H1 (cell line): Measurements from ENCODE around the gene FJX1. TPM values are rescaled to one million over a fixed set of nuclear protein-coding genes. Genes with fewer than 3 reads are reported as not detected.

Experiments
- CTCF ChIA-PET: fragments of 300-600 bp; sonication (Branson Sonifier 250); formaldehyde crosslinking; loops from one replicate; lab custom pipeline; 2021; ENCODE audit not compliant: partially characterized antibody; lab: Charles Lee
- POLR2A ChIA-PET: fragments of 300-600 bp; sonication (Branson Sonifier 250); formaldehyde crosslinking; loops from one replicate; lab custom pipeline; 2021; ENCODE audit warnings: inconsistent platforms; ENCODE audit not compliant: partially characterized antibody; lab: Charles Lee
- DNase-seq, 2 experiments: peaks; one replicate each; pipeline versions ENCODE4 v3.0.0 to v3.0.0-alpha.2; 2010 to 2022; ENCODE audit warnings: low spot score in 2 of 2, low read depth in 1 of 2, mixed read lengths in 1 of 2
- FAIRE-seq: peaks from 2 replicates; lab custom pipeline; 2011; peaks lifted over from hg19 to GRCh38; lab: Jason Lieb, UNC
- H2AFZ ChIP-seq: 2 replicates; pipeline ENCODE4 v1.8.1; 2012; ENCODE audit warnings: low read length, inconsistent platforms
- H2AK5ac ChIP-seq: 2 replicates; pipeline ENCODE4 v1.6.1; 2013; ENCODE audit warnings: low read depth, low read length
- H2BK120ac ChIP-seq: replicated peaks from 2 replicates; pipeline ENCODE3; 2013; ENCODE audit warnings: low read depth, low read length, inconsistent platforms
- H2BK12ac ChIP-seq: 2 replicates; pipeline ENCODE4 v1.6.1; 2013; ENCODE audit warnings: low read depth, low read length
- H2BK15ac ChIP-seq: 2 replicates; pipeline ENCODE4 v1.6.1; 2013; ENCODE audit warnings: low read length
- H2BK20ac ChIP-seq: 2 replicates; pipeline ENCODE4 v1.6.1; 2013; ENCODE audit warnings: low read length
- H2BK5ac ChIP-seq: 2 replicates; pipeline ENCODE4 v1.6.1; 2013; ENCODE audit warnings: low read depth, low read length
- H3K14ac ChIP-seq: 2 replicates; pipeline ENCODE4 v1.6.1; 2013; ENCODE audit warnings: inconsistent platforms; ENCODE audit not compliant: insufficient read length
- H3K18ac ChIP-seq: 2 replicates; pipeline ENCODE4 v1.6.1; 2013; ENCODE audit warnings: low read length; ENCODE audit errors: extremely low read depth
- H3K23ac ChIP-seq: 2 replicates; pipeline ENCODE4 v1.6.1; 2013; ENCODE audit warnings: inconsistent platforms; ENCODE audit not compliant: insufficient read length
- H3K23me2 ChIP-seq: 2 replicates; pipeline ENCODE4 v1.6.1; 2013; ENCODE audit warnings: low read depth, low read length
- H3K27ac ChIP-seq: 2 replicates; pipeline ENCODE4 v1.6.1; 2011; ENCODE audit warnings: low read depth, low read length, inconsistent platforms
- H3K27me3 ChIP-seq, 4 experiments: replicated peaks in 1 of 4; 1 replicate in 1 of 4; 2 replicates in 3 of 4; pipeline versions ENCODE4 v1.6.1 to v1.8.1; 2011 to 2013; ENCODE audit warnings: low read length in 3 of 4, mild to moderate bottlenecking in 3 of 4, inconsistent platforms in 2 of 4, mixed read lengths in 2 of 4, moderate library complexity in 1 of 4; ENCODE audit not compliant: control insufficient read depth in 3 of 4, insufficient read depth in 3 of 4; ENCODE audit errors: extremely low read depth in 1 of 4
- H3K36me3 ChIP-seq, 4 experiments: 2 replicates each; pipeline versions ENCODE4 v1.6.1 to v1.8.1; 2011 to 2013; ENCODE audit warnings: mild to moderate bottlenecking in 4 of 4, low read length in 3 of 4, moderate library complexity in 2 of 4, control low read depth in 1 of 4, inconsistent platforms in 1 of 4; ENCODE audit not compliant: insufficient read depth in 4 of 4, control insufficient read depth in 2 of 4
- H3K4ac ChIP-seq: replicated peaks from 2 replicates; pipeline ENCODE3; 2013; ENCODE audit warnings: low read length, low read depth, mixed read lengths, inconsistent platforms; ENCODE audit not compliant: insufficient read length
- H3K4me1 ChIP-seq, 4 experiments: replicated peaks in 1 of 4; 1 replicate in 1 of 4; 2 replicates in 3 of 4; pipeline versions ENCODE4 v1.6.1 to v1.8.1; 2011 to 2013; ENCODE audit warnings: low read length in 3 of 4, inconsistent platforms in 2 of 4, mixed read lengths in 1 of 4; ENCODE audit not compliant: insufficient read depth in 4 of 4, control insufficient read depth in 3 of 4
- H3K4me2 ChIP-seq, 2 experiments: 2 replicates each; pipeline versions ENCODE4 v1.6.1 to v1.8.1; 2011 to 2013; ENCODE audit warnings: low read depth in 2 of 2, low read length in 2 of 2, control low read depth in 1 of 2, inconsistent platforms in 1 of 2, mild to moderate bottlenecking in 1 of 2; ENCODE audit not compliant: insufficient read depth in 1 of 2
- H3K4me3 ChIP-seq, 4 experiments: fragments of 200-600, 300-600 bp in 1 of 4; sonication (generic), shearing (Covaris generic), sonication (Bioruptor Twin) in 1 of 4; 2 replicates each; pipeline versions ENCODE4 v1.5.1 to v1.8.1; 2011 to 2016; ENCODE audit warnings: low read length in 4 of 4, low read depth in 3 of 4, control low read depth in 2 of 4, inconsistent platforms in 2 of 4, mild to moderate bottlenecking in 2 of 4, mixed read lengths in 1 of 4, moderate library complexity in 1 of 4; ENCODE audit not compliant: insufficient read depth in 2 of 4; ENCODE audit errors: extremely low read depth in 1 of 4
- H3K56ac ChIP-seq: replicated peaks from 2 replicates; pipeline ENCODE3; 2013; ENCODE audit warnings: low read depth, mild to moderate bottlenecking, mixed read lengths, low read length, inconsistent platforms; ENCODE audit not compliant: insufficient read length
- H3K79me1 ChIP-seq: 2 replicates; pipeline ENCODE4 v1.6.1; 2013; ENCODE audit warnings: low read depth, low read length, control low read depth
- H3K79me2 ChIP-seq, 2 experiments: 2 replicates each; pipeline versions ENCODE4 v1.6.1 to v1.8.1; 2012 to 2013; ENCODE audit warnings: low read length in 2 of 2, mild to moderate bottlenecking in 2 of 2, inconsistent platforms in 1 of 2; ENCODE audit not compliant: insufficient read depth in 2 of 2, control insufficient read depth in 1 of 2
- H3K9ac ChIP-seq, 4 experiments: replicated peaks in 1 of 4; 1 replicate in 1 of 4; 2 replicates in 3 of 4; pipeline versions ENCODE4 v1.6.1 to v1.8.1; 2011 to 2013; ENCODE audit warnings: low read depth in 3 of 4, low read length in 3 of 4, control low read depth in 2 of 4, mild to moderate bottlenecking in 2 of 4, moderate library complexity in 2 of 4, inconsistent platforms in 1 of 4; ENCODE audit errors: extremely low read depth in 1 of 4
- H3K9me3 ChIP-seq, 2 experiments: 2 replicates each; pipeline versions ENCODE4 v1.6.1 to v1.8.1; 2012 to 2013; ENCODE audit warnings: mild to moderate bottlenecking in 2 of 2, moderate library complexity in 2 of 2, control low read depth in 1 of 2, inconsistent platforms in 1 of 2, low read depth in 1 of 2, low read length in 1 of 2, mixed read lengths in 1 of 2; ENCODE audit not compliant: insufficient read depth in 2 of 2
- H4K20me1 ChIP-seq, 2 experiments: replicated peaks in 1 of 2; 2 replicates each; pipeline versions ENCODE3 to v1.8.1; 2011 to 2013; ENCODE audit warnings: inconsistent platforms in 2 of 2, low read length in 2 of 2, mild to moderate bottlenecking in 1 of 2; ENCODE audit not compliant: insufficient read depth in 2 of 2, control insufficient read depth in 1 of 2
- H4K5ac ChIP-seq: 2 replicates; pipeline ENCODE4 v1.6.1; 2013; ENCODE audit warnings: low read length, low read depth, mixed read lengths, inconsistent platforms; ENCODE audit not compliant: insufficient read length
- H4K8ac ChIP-seq: 2 replicates; pipeline ENCODE4 v1.8.0; 2013; ENCODE audit warnings: mild to moderate bottlenecking, moderate library complexity, low read length, inconsistent platforms; ENCODE audit not compliant: insufficient read depth; ENCODE audit errors: extremely low read depth
- H4K91ac ChIP-seq: replicated peaks from 2 replicates; pipeline ENCODE3; 2013; ENCODE audit warnings: low read length, mixed read lengths, inconsistent platforms; ENCODE audit not compliant: insufficient read length
- CTBP2 ChIP-seq: IDR thresholded peaks from 2 replicates; pipeline ENCODE4 v1.7.0; 2011; ENCODE audit warnings: borderline replicate concordance, mild to moderate bottlenecking, moderate library complexity, mixed read lengths, low read length; ENCODE audit not compliant: insufficient read depth, insufficient read length
- EZH2 ChIP-seq: fragments of 200-600 bp; sonication (generic); IDR thresholded peaks from 2 replicates; pipeline ENCODE4 v1.7.1; 2012; ENCODE audit warnings: low read depth, mild to moderate bottlenecking, moderate library complexity, low read length, inconsistent platforms; ENCODE audit not compliant: severe bottlenecking
- GABPA ChIP-seq: IDR thresholded peaks from 2 replicates; pipeline ENCODE4 v1.6.1; 2011; ENCODE audit warnings: mild to moderate bottlenecking, low read length, moderate library complexity, borderline replicate concordance; ENCODE audit not compliant: insufficient read depth
- JUN ChIP-seq: IDR thresholded peaks from 2 replicates; pipeline ENCODE4 v1.6.1; 2011; ENCODE audit warnings: low read depth, mild to moderate bottlenecking, improper control_type of control experiment, low read length
- KDM5A ChIP-seq: fragments of 200-600 bp; IDR thresholded peaks from 2 replicates; pipeline ENCODE4 v1.7.1; 2012; ENCODE audit warnings: mild to moderate bottlenecking, low read length, inconsistent platforms, mixed read lengths
- PHF8 ChIP-seq: fragments of 200-600 bp; sonication (generic); conservative IDR thresholded peaks from 2 replicates; pipeline ENCODE4 v1.7.1; 2012; ENCODE audit warnings: low read depth, mild to moderate bottlenecking, inconsistent platforms, low read length, moderate library complexity
- POLR2A ChIP-seq, 2 experiments: IDR thresholded peaks; 1 replicate in 1 of 2; 2 replicates in 1 of 2; pipeline ENCODE4 v1.6.1; 2011; ENCODE audit warnings: low read depth in 2 of 2, low read length in 2 of 2, mild to moderate bottlenecking in 2 of 2; ENCODE audit errors: control extremely low read depth in 1 of 2
- RAD21 ChIP-seq, 2 experiments: IDR thresholded peaks in 1 of 2; conservative IDR thresholded peaks in 1 of 2; 2 replicates each; pipeline ENCODE4 v1.6.1; 2011; ENCODE audit warnings: low read depth in 2 of 2, low read length in 2 of 2, improper control_type of control experiment in 1 of 2, inconsistent platforms in 1 of 2, mild to moderate bottlenecking in 1 of 2, moderate library complexity in 1 of 2
- RNF2 ChIP-seq: fragments of 200-900, 300-1000 bp; sonication (generic); IDR thresholded peaks from 2 replicates; pipeline ENCODE4 v1.7.1; 2016; ENCODE audit warnings: borderline replicate concordance, low read depth, mild to moderate bottlenecking, antibody characterized with exemption, low read length; ENCODE audit not compliant: poor library complexity, severe bottlenecking; ENCODE audit errors: missing control alignments
- SP1 ChIP-seq: IDR thresholded peaks from 2 replicates; pipeline ENCODE4 v1.6.1; 2011; ENCODE audit warnings: low read depth, low read length
- TBP ChIP-seq: IDR thresholded peaks from 2 replicates; pipeline ENCODE4 v1.6.1; 2011; ENCODE audit warnings: low read depth, low read length, improper control_type of control experiment
- TCF12 ChIP-seq: IDR thresholded peaks from 2 replicates; pipeline ENCODE4 v1.6.1; 2011; ENCODE audit warnings: low read depth, mild to moderate bottlenecking, low read length
- ZNF274 ChIP-seq: IDR thresholded peaks from 2 replicates; pipeline ENCODE4 v1.7.0; 2012; ENCODE audit warnings: low read length, borderline replicate concordance; ENCODE audit errors: extremely low read depth
- WGBS, 2 experiments: shearing (Covaris generic) in 1 of 2; methylation state at CpG; one replicate each; pipeline versions ENCODE4 v1.1.6 to v1.1.7; 2013 to 2015; ENCODE audit warnings: low lambda C conversion rate in 2 of 2, mixed read lengths in 2 of 2, inconsistent platforms in 1 of 2, low coverage in 1 of 2, missing lambda C conversion rate in 1 of 2; ENCODE audit not compliant: insufficient replicate concordance in 2 of 2, insufficient coverage in 1 of 2, insufficient read length in 1 of 2; ENCODE audit errors: extremely low coverage in 1 of 2, missing lambda C conversion rate in 1 of 2; 5-methylcytosine and 5-hydroxymethylcytosine counted together
- polyA plus RNA-seq, 7 experiments: library from polyadenylated mRNA; depleted of rRNA in 3 of 7; stranded (reverse) in 5 of 7; unstranded in 2 of 7; fragments of >200 nt in 5 of 7; fragments of 200-250 nt in 2 of 7; gene quantifications; 1 replicate in 5 of 7; 2 replicates in 1 of 7; 4 replicates in 1 of 7; pipeline versions ENCODE4 v1.2.1 to v1.2.3, GENCODE V29; 2011 to 2013; ENCODE audit warnings: missing spikeins in 2 of 7, mixed read lengths in 2 of 7
- total RNA-seq: library from RNA; stranded (reverse); fragmentation: NEBNext Ultra II Directional; extraction: Animal tissue kit (Norgen Biotek cat#: 25700); gene quantifications from 2 replicates; pipeline ENCODE4 v1.2.1, GENCODE V29; 2021

FJX1 gene
- total and polyA plus RNA-seq, 2 of the 8 experiments (the other 6 are each of a cell fraction or from before 2014, with no cell fraction given): 6.3 to 13.3 TPM

DNA sequence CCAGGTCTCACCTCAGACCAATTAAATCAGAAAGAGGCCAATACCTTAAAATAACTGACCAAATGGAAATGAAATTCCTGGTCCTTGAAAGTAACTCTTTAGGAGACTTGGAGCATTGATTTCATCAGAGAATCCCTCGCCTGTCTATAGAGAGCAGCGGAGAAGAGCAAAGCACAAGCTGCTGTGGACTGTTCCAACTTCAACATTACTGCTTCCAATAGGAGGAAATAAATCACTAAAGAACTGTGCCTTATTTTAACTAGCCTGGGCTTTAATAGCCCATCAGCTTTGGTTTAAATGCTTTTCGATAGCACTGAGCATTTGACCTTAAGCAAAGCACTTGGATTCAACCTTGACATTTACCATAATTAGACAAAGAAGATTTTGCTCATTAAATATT is 32.0 kb upstream of the FJX1 start:
- Histone ChIP-seq H2AFZ (no peak overlapping the region), H2AK5ac (no peak overlapping the region), H3K56ac (no peak overlapping the region), H3K4ac (no peak overlapping the region), H3K23ac (no peak overlapping the region), H3K79me1 (no peaks in the 10 kb centered on the region), H2BK5ac (no peak overlapping the region), H3K14ac (no peak overlapping the region), H3K4me1 (no peaks in the 10 kb centered on the region), H4K91ac (no peak overlapping the region), H3K9me3 (no peaks in the 10 kb centered on the region), H3K27me3 (peaks cover 0 to 2% (median 0%) of the 10 kb centered on the region in 4 experiments; a peak in 1 of 7 replicates), H3K36me3 (no peaks in the 10 kb centered on the region), H2BK15ac (no peak overlapping the region), H3K27ac (no peak overlapping the region), H3K4me3 (no peak overlapping the region)
- 92% methylated on average over 3 of the region's 3 CpGs; no CpG with 5 or more reads in 1 of the 2 experiments for WGBS, 2 experiments
- TF ChIP-seq POLR2A (IDR thresholded peaks at IDR 0.05; ENCODE audit: control extremely low read depth in 1 of 2, low read depth in 2 of 2, low read length in 2 of 2) (no peak), TCF12 (no peak), JUN (no peak), TBP (no peak), RNF2 (no peak), EZH2 (no peak), RAD21 (IDR thresholded peaks at IDR 0.05 in 1 of 2, conservative IDR thresholded peaks at IDR 0.05 in 1 of 2; ENCODE audit: low read depth in 2 of 2, low read length in 2 of 2) (no peak), SP1 (no peak), PHF8 (no peak), KDM5A (no peak), GABPA (no peak), ZNF274 (no peak), CTBP2 (no peak)
- TF ChIP-seq, all 59 proteins: peak for 0
- FAIRE-seq (no peak), DNase-seq (no peak)
- POLR2A ChIA-PET: interaction anchor here (1.2 kb wide), 1 partner anchor 338 kb away, joined by 4 read pairs; no protein-coding TSS in a partner anchor
- CTCF ChIA-PET: interaction anchor here (2.6 kb wide), 1 partner anchor 20 kb away, joined by 6 read pairs; no protein-coding TSS in a partner anchor
- Histone ChIP-seq H2BK120ac (no peak overlapping the region), H2BK20ac (no peak overlapping the region), H4K8ac (no peak overlapping the region), H3K4me2 (no peak overlapping the region), H4K5ac (no peak overlapping the region), H4K20me1 (no peaks in the 10 kb centered on the region), H3K79me2 (no peaks in the 10 kb centered on the region), H2BK12ac (no peak overlapping the region), H3K9ac (no peak overlapping the region), H3K18ac (no peak overlapping the region), H3K23me2 (no peaks in the 10 kb centered on the region)
